ENCODE data around the gene CDK13.

Gene CDK13

DNA sequence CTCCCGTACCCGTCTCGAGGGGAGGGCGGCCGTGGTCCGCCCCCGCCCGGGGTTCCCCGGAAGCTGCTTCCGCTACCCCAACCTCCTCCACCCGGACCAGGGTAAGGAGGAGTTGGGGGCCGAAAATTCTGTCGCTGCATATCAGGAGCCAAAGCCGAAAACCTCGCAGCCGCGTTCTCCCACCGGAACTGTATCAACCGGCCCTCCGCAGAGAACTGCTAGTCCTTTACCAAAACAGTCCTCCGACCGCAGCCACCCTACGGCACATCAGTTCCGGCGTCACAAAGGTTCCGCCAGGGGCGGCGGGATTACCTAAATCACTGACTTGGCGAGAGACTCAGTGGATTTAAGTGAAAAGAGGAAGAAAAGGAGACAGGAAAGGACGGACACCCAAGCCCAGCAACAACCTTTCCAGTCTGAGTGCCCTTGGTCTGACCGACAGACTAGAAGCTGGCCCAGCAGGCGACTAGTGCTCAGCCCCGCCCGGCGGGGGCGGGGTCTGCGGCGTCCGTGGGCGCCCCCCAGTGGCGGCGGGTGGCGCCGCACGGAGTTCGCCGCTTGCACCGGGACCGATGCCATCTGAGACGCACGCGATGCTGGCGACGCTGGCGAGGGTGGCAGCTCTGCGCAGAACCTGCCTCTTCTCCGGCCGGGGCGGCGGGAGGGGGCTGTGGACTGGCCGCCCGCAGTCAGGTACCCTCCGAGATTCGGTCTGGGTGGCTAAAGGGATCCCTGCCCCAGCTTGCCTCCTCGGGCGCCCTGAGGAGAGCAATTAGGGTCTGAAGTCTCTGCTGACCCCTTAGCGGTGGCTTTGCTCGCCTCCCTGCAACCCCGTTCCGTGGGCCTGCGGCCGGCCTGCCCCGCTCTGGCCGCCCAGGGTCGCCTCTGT, 184.6 kb downstream of the CDK13 start, which contains the start of the genes MPLKIP and SUGCT (continued):
- TF ChIP-seq ZNF221 (tag by site-specific recombination; IDR thresholded peaks at IDR 0.05; ENCODE audit: borderline replicate concordance), result no peak
- no peak for TF ChIP-seq BCL11B (tag by site-specific recombination; IDR thresholded peaks at IDR 0.05; ENCODE audit: low read depth)
- no peak for TF ChIP-seq ZNF658 (tag by site-specific recombination; IDR thresholded peaks at IDR 0.05)
- TF ChIP-seq, protein P1, sequence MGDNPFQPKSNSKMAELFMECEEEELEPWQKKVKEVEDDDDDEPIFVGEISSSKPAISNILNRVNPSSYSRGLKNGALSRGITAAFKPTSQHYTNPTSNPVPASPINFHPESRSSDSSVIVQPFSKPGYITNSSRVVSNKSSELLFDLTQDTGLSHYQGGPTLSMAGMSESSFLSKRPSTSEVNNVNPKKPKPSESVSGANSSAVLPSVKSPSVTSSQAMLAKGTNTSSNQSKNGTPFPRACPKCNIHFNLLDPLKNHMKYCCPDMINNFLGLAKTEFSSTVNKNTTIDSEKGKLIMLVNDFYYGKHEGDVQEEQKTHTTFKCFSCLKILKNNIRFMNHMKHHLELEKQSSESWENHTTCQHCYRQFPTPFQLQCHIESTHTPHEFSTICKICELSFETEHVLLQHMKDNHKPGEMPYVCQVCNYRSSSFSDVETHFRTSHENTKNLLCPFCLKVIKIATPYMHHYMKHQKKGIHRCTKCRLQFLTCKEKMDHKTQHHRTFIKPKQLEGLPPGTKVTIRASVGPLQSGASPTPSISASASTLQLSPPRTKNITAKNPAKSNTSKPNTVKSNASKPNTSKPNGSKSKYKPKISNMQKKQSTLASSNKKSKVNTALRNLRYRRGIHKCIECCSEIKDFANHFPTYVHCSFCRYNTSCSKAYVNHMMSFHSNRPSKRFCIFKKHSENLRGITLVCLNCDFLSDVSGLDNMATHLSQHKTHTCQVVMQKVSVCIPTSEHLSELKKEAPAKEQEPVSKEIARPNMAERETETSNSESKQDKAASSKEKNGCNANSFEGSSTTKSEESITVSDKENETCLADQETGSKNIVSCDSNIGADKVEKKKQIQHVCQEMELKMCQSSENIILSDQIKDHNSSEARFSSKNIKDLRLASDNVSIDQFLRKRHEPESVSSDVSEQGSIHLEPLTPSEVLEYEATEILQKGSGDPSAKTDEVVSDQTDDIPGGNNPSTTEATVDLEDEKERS (tag by site-specific recombination; IDR thresholded peaks at IDR 0.05), result no peak
- no peak for TF ChIP-seq ZNF677 (tag by site-specific recombination; IDR thresholded peaks at IDR 0.05)
- TF ChIP-seq HOXA7 (CRISPR knock-in tag; IDR thresholded peaks at IDR 0.05; ENCODE audit: borderline replicate concordance), result no peak
- TF ChIP-seq ZNF16 (tag by site-specific recombination; IDR thresholded peaks at IDR 0.05; ENCODE audit: low read depth), result no peak
- TF ChIP-seq, protein P2, sequence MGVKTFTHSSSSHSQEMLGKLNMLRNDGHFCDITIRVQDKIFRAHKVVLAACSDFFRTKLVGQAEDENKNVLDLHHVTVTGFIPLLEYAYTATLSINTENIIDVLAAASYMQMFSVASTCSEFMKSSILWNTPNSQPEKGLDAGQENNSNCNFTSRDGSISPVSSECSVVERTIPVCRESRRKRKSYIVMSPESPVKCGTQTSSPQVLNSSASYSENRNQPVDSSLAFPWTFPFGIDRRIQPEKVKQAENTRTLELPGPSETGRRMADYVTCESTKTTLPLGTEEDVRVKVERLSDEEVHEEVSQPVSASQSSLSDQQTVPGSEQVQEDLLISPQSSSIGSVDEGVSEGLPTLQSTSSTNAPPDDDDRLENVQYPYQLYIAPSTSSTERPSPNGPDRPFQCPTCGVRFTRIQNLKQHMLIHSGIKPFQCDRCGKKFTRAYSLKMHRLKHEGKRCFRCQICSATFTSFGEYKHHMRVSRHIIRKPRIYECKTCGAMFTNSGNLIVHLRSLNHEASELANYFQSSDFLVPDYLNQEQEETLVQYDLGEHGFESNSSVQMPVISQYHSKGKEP (tag by site-specific recombination; IDR thresholded peaks at IDR 0.05), result no peak
- no peak for TF ChIP-seq ZNF311 (tag by site-specific recombination; IDR thresholded peaks at IDR 0.05; ENCODE audit: borderline replicate concordance)
- TF ChIP-seq ZNF37A (tag by site-specific recombination; IDR thresholded peaks at IDR 0.05), result no peak
- TF ChIP-seq ZNF10 (tag by site-specific recombination; IDR thresholded peaks at IDR 0.05), result no peak; the same call in 1 of the 2 replicates
- peak; percentile 50; the same call in 1 of the 2 replicates for TF ChIP-seq ZBTB20 (tag by site-specific recombination; IDR thresholded peaks at IDR 0.05)
- TF ChIP-seq ZNF335 (tag by site-specific recombination; conservative IDR thresholded peaks at IDR 0.05), result peak; percentile 89
- TF ChIP-seq HOXD13 (CRISPR knock-in tag; IDR thresholded peaks at IDR 0.05; ENCODE audit: borderline replicate concordance), result no peak
- TF ChIP-seq, protein P3, sequence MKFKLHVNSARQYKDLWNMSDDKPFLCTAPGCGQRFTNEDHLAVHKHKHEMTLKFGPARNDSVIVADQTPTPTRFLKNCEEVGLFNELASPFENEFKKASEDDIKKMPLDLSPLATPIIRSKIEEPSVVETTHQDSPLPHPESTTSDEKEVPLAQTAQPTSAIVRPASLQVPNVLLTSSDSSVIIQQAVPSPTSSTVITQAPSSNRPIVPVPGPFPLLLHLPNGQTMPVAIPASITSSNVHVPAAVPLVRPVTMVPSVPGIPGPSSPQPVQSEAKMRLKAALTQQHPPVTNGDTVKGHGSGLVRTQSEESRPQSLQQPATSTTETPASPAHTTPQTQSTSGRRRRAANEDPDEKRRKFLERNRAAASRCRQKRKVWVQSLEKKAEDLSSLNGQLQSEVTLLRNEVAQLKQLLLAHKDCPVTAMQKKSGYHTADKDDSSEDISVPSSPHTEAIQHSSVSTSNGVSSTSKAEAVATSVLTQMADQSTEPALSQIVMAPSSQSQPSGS (tag by site-specific recombination; IDR thresholded peaks at IDR 0.05; ENCODE audit: low read depth), result no peak
- peak; percentile 71; the same call in 1 of the 2 replicates for TF ChIP-seq GLIS1 (tag by site-specific recombination; IDR thresholded peaks at IDR 0.05)
- no peak for TF ChIP-seq ZNF266 (tag by site-specific recombination; IDR thresholded peaks at IDR 0.05; ENCODE audit: low read depth)
- no peak for TF ChIP-seq EGR2 (tag by site-specific recombination; IDR thresholded peaks at IDR 0.05; ENCODE audit: low read depth)
- no peak for TF ChIP-seq ZNF548 (tag by site-specific recombination; IDR thresholded peaks at IDR 0.05)
- TF ChIP-seq, protein P4, sequence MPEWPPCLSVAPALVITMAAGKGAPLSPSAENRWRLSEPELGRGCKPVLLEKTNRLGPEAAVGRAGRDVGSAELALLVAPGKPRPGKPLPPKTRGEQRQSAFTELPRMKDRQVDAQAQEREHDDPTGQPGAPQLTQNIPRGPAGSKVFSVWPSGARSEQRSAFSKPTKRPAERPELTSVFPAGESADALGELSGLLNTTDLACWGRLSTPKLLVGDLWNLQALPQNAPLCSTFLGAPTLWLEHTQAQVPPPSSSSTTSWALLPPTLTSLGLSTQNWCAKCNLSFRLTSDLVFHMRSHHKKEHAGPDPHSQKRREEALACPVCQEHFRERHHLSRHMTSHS (tag by site-specific recombination; IDR thresholded peaks at IDR 0.05), result no peak
- no peak for TF ChIP-seq ZNF112 (tag by site-specific recombination; IDR thresholded peaks at IDR 0.05)
- peak; percentile 83 for TF ChIP-seq ZEB2 (tag by site-specific recombination; IDR thresholded peaks at IDR 0.05)
- TF ChIP-seq, protein P5, sequence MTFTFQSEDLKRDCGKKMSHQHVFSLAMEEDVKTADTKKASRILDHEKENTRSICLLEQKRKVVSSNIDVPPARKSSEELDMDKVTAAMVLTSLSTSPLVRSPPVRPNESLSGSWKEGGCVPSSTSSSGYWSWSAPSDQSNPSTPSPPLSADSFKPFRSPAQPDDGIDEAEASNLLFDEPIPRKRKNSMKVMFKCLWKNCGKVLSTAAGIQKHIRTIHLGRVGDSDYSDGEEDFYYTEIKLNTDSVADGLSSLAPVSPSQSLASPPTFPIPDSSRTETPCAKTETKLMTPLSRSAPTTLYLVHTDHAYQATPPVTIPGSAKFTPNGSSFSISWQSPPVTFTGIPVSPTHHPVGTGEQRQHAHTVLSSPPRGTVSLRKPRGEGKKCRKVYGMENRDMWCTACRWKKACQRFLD (tag by site-specific recombination; IDR thresholded peaks at IDR 0.05), result no peak
- TF ChIP-seq ZNF596 (tag by site-specific recombination; IDR thresholded peaks at IDR 0.05), result no peak
- peak; percentile 85 for TF ChIP-seq SP3 (tag by site-specific recombination; IDR thresholded peaks at IDR 0.05)
- TF ChIP-seq, protein P6, sequence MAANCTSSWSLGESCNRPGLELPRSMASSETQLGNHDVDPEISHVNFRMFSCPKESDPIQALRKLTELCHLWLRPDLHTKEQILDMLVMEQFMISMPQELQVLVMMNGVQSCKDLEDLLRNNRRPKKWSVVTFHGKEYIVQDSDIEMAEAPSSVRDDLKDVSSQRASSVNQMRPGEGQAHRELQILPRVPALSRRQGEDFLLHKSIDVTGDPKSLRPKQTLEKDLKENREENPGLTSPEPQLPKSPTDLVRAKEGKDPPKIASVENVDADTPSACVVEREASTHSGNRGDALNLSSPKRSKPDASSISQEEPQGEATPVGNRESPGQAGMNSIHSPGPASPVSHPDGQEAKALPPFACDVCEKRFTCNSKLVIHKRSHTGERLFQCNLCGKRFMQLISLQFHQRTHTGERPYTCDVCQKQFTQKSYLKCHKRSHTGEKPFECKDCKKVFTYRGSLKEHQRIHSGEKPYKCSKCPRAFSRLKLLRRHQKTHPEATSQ (tag by site-specific recombination; IDR thresholded peaks at IDR 0.05), result no peak
- TF ChIP-seq ZNF777 (tag by site-specific recombination; IDR thresholded peaks at IDR 0.05; ENCODE audit: borderline replicate concordance), result peak; percentile 77; the same call in 1 of the 2 replicates
- TF ChIP-seq KLF7 (tag by site-specific recombination; IDR thresholded peaks at IDR 0.05; ENCODE audit: borderline replicate concordance), result peak; percentile 92
- TF ChIP-seq, protein P7, sequence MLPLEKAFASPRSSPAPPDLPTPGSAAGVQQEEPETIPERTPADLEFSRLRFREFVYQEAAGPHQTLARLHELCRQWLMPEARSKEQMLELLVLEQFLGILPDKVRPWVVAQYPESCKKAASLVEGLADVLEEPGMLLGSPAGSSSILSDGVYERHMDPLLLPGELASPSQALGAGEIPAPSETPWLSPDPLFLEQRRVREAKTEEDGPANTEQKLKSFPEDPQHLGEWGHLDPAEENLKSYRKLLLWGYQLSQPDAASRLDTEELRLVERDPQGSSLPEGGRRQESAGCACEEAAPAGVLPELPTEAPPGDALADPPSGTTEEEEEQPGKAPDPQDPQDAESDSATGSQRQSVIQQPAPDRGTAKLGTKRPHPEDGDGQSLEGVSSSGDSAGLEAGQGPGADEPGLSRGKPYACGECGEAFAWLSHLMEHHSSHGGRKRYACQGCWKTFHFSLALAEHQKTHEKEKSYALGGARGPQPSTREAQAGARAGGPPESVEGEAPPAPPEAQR (tag by site-specific recombination; IDR thresholded peaks at IDR 0.05), result no peak
